Measurements from ENCODE around the gene RHCG. TPM values are rescaled to one million over a fixed set of nuclear protein-coding genes. Genes with fewer than 3 reads are reported as not detected.

The RHCG gene
- total RNA-seq, 1 experiment from 2014 or later = 0.28 TPM

DNA sequence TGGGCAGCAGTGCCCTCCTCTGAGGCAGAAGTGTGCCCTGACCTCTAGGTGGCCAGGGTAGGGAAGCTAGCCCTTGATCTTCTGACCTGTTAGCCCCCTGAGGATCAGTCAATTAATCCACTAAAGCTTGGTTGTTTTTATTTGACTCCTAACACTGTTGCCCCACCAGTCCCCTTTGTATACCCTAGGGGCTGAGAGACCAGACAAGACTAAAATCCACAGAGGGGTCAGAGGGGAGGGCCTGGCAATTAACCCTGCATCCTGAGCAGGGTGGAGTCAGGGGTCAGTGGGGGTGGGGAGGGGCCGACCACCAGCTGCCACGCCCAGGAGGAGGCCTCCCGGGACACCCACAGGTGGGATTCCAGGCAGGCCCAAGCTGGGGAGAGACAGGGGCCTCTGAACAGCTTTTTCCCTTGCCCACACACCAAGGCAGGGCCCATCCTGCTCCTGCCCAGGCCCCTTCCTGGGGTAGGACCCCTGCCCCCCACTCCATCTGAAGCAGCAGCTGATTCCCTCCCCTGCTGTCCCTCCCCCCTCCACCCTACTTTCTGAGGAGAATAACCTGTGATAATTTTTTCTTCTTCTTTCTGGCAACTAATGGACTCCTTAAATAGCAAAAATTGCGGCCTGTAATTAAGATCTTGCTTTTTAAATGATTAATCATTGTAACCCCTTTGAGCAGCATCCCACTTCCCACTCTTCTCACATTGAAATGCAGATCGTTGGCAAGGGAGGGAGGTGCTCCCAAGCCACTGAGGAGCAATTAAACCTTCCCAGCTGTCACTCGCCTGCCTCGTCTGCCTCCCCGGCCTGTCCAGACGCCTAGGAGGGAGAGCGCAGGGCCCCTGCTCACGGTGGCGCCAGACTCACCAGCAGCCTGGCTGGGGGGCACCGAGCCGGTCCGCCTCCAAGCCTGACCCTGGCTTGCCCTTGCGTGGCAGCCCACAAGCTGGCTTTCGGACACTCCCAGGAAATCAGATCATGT, 51.9 kb downstream of the RHCG start:
- no peak overlapping the region for H4K8ac ChIP-seq (replicated peaks; ENCODE audit: insufficient read length, low read depth, low read length)
- H2BK5ac ChIP-seq (ENCODE audit: insufficient read length, low read length) = no peak overlapping the region
- no peaks in the 10 kb centered on the region for H4K20me1 ChIP-seq (ENCODE audit: control insufficient read depth, insufficient read depth, insufficient read length)
- H3K9me3 Mint-ChIP-seq = no peaks in the 10 kb centered on the region
- no peak overlapping the region for H3K27ac Mint-ChIP-seq
- H2AFZ ChIP-seq (ENCODE audit: low read length) = no peak overlapping the region
- no peaks in the 10 kb centered on the region for H3K79me2 ChIP-seq (ENCODE audit: insufficient read depth, low read length)
- H3K9me3 ChIP-seq (ENCODE audit: control insufficient read depth, low read depth, low read length) = no peaks in the 10 kb centered on the region
- H3K27me3 ChIP-seq (ENCODE audit: insufficient read depth, low read length) = no peaks in the 10 kb centered on the region; the same call in 1 of the 2 replicates
- no peak overlapping the region for H2BK15ac ChIP-seq (ENCODE audit: low read depth, low read length)
- peaks cover 3% of the 10 kb centered on the region; the same call in 1 of the 2 replicates for H3K4me1 ChIP-seq (ENCODE audit: insufficient read depth, low read length)
- no peak overlapping the region; the same call in 1 of the 2 replicates for H3K14ac ChIP-seq (ENCODE audit: insufficient read depth, low read length)
- H2AK5ac ChIP-seq (ENCODE audit: insufficient read length, low read length) = no peak overlapping the region
- no peak overlapping the region for H3K9ac ChIP-seq (ENCODE audit: extremely low read depth, insufficient read length, low read length)
- H4K91ac ChIP-seq (ENCODE audit: insufficient read length, low read depth, low read length) = no peak overlapping the region
- no peak overlapping the region for H3K4me2 ChIP-seq (ENCODE audit: insufficient read depth, insufficient read length, low read length)
- peak overlapping the region in 1 of 2 experiments; percentile 48; a peak in 3 of 5 replicates for H3K4me3 Mint-ChIP-seq
- no peak overlapping the region for H2BK120ac ChIP-seq (ENCODE audit: low read depth, low read length, poor library complexity, severe bottlenecking)
- H3K4ac ChIP-seq (ENCODE audit: low read depth, low read length) = no peak overlapping the region
- no peaks in the 10 kb centered on the region for H3K79me1 ChIP-seq (ENCODE audit: insufficient read depth, low read depth, low read length, poor library complexity, severe bottlenecking)
- no peak overlapping the region for H2BK20ac ChIP-seq (ENCODE audit: low read depth, low read length, poor library complexity, severe bottlenecking)
- TF ChIP-seq, protein P1, sequence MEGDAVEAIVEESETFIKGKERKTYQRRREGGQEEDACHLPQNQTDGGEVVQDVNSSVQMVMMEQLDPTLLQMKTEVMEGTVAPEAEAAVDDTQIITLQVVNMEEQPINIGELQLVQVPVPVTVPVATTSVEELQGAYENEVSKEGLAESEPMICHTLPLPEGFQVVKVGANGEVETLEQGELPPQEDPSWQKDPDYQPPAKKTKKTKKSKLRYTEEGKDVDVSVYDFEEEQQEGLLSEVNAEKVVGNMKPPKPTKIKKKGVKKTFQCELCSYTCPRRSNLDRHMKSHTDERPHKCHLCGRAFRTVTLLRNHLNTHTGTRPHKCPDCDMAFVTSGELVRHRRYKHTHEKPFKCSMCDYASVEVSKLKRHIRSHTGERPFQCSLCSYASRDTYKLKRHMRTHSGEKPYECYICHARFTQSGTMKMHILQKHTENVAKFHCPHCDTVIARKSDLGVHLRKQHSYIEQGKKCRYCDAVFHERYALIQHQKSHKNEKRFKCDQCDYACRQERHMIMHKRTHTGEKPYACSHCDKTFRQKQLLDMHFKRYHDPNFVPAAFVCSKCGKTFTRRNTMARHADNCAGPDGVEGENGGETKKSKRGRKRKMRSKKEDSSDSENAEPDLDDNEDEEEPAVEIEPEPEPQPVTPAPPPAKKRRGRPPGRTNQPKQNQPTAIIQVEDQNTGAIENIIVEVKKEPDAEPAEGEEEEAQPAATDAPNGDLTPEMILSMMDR (conservative IDR thresholded peaks at IDR 0.05) = no peak
- no peak overlapping the region for H3K27ac ChIP-seq (ENCODE audit: insufficient read length, low read depth, low read length)
- no peaks in the 10 kb centered on the region for H3K23me2 ChIP-seq (ENCODE audit: insufficient read length, low read depth, low read length, poor library complexity, severe bottlenecking)
- no peak overlapping the region for H3T11ph ChIP-seq (ENCODE audit: low read length)
- DNase-seq = no peak
- WGBS (ENCODE audit: extremely low coverage, insufficient read length, low lambda C conversion rate) = no CpG with 5 or more reads among the region's 17 CpGs
- no peak overlapping the region for H3K18ac ChIP-seq (ENCODE audit: insufficient read length, low read depth, low read length)
- peaks cover 24 to 38% of the 10 kb centered on the region in 2 experiments for H3K4me1 Mint-ChIP-seq
- peaks cover 14% of the 10 kb centered on the region for H3K27me3 Mint-ChIP-seq (ENCODE audit: low read depth)
- no peak overlapping the region for H3K56ac ChIP-seq (ENCODE audit: insufficient read length, low read depth, low read length)
- no peaks in the 10 kb centered on the region for H3K36me3 Mint-ChIP-seq (ENCODE audit: insufficient read depth in 1 of 3, low read depth in 3 of 3)
- no peak overlapping the region for H2BK12ac ChIP-seq (ENCODE audit: insufficient read length, low read depth, low read length)
- no peak overlapping the region for H3K23ac ChIP-seq (ENCODE audit: insufficient read length, low read depth, low read length)
- H4K5ac ChIP-seq (ENCODE audit: insufficient read length, low read depth, low read length) = no peak overlapping the region

All from H9 (cell line).